ENCODE measurements around the gene ALG13.
"Not testable (repeated sequence)": the region's sequence is repeated elsewhere in the genome, so short reads cannot be mapped to it uniquely, and the experiment has no call there.

The ALG13 gene

GRCh38 chrX:111756486-111756885 lies 75.5 kb downstream of the ALG13 start:
- DNase-seq (ENCODE audit: low read depth): no peak
- H3K4me3 ChIP-seq (ENCODE audit: low read length): no peak overlapping the region
- no peak for TF ChIP-seq CTCF (conservative IDR thresholded peaks at IDR 0.05; ENCODE audit: low read length)

GRCh38 chrX:111759686-111760085 lies 78.7 kb downstream of the ALG13 start:
- no peak for DNase-seq (ENCODE audit: low read depth)
- no peak for TF ChIP-seq CTCF (conservative IDR thresholded peaks at IDR 0.05; ENCODE audit: low read length)
- H3K4me3 ChIP-seq (ENCODE audit: low read length): no peak overlapping the region

GRCh38 chrX:111761578-111762135 lies 80.7 kb downstream of the ALG13 start:
- no peak for TF ChIP-seq CTCF (conservative IDR thresholded peaks at IDR 0.05; ENCODE audit: low read length)
- DNase-seq (ENCODE audit: low read depth): no peak
- no peak overlapping the region for H3K4me3 ChIP-seq (ENCODE audit: low read length)

- H3K4me3 ChIP-seq (ENCODE audit: low read length): no peak overlapping the region
- TF ChIP-seq CTCF (conservative IDR thresholded peaks at IDR 0.05; ENCODE audit: low read length): no peak
- DNase-seq (ENCODE audit: low read depth): peak; percentile 1
Observed at GRCh38 chrX:111778591-111778990, 97.6 kb downstream of the ALG13 start.

- TF ChIP-seq CTCF (conservative IDR thresholded peaks at IDR 0.05; ENCODE audit: low read length): no peak
- H3K4me3 ChIP-seq (ENCODE audit: low read length): no peak overlapping the region
- no peak for DNase-seq (ENCODE audit: low read depth)
Observed at GRCh38 chrX:111779582-111779981, 98.6 kb downstream of the ALG13 start.

GRCh38 chrX:111784667-111785066 lies 103.7 kb downstream of the ALG13 start:
- no peak for DNase-seq (ENCODE audit: low read depth)
- no peak for TF ChIP-seq CTCF (conservative IDR thresholded peaks at IDR 0.05; ENCODE audit: low read length)
- H3K4me3 ChIP-seq (ENCODE audit: low read length): no peak overlapping the region

GRCh38 chrX:111790054-111790453 lies 109.1 kb downstream of the ALG13 start:
- DNase-seq (ENCODE audit: low read depth); H3K4me3 ChIP-seq (ENCODE audit: low read length): not testable (repeated sequence)
